HG02970 (cell line): ENCODE measurements around the gene OR1F1.

ENCODE experiments used
- ATAC-seq: cut with Tn5 transposase; IDR thresholded peaks from one replicate; pipeline ENCODE4 v1.9.1; 2021; ENCODE audit warnings: mild to moderate bottlenecking, moderate library complexity, moderate number of reproducible peaks; ENCODE audit not compliant: unreplicated experiment, low FRiP score

OR1F1 gene

GRCh38 chr16:3243882-3244281, 55.9 kb downstream of the OR1F1 start:
- ATAC-seq: no peak

- no peak for ATAC-seq
Observed at GRCh38 chr16:3246002-3246401, 58.0 kb downstream of the OR1F1 start.

GRCh38 chr16:3246876-3247275, 58.9 kb downstream of the OR1F1 start:
- ATAC-seq: no peak

GRCh38 chr16:3248596-3248995, 60.6 kb downstream of the OR1F1 start:
- no peak for ATAC-seq

GRCh38 chr16:3249020-3249419, 61.0 kb downstream of the OR1F1 start:
- ATAC-seq: no peak

- no peak for ATAC-seq
Observed at GRCh38 chr16:3249451-3249850, 61.4 kb downstream of the OR1F1 start.

- ATAC-seq: no peak
Observed at GRCh38 chr16:3252967-3253366, 65.0 kb downstream of the OR1F1 start.

GRCh38 chr16:3254309-3254708, 66.3 kb downstream of the OR1F1 start:
- no peak for ATAC-seq
